SK-N-SH treated with all-trans-retinoic acid at 6 μM for 48 hours (cell line): ENCODE data around the gene CLIC5.

Experiments used
- GLIS3 ChIP-seq: fragments of 250-450 bp; sonication (Bioruptor Pico); IDR thresholded peaks from 2 replicates; pipeline ENCODE4 v1.5.0; 2020; ENCODE audit warnings: mild to moderate bottlenecking, moderate library complexity
- PATZ1 ChIP-seq: fragments of 250-450 bp; sonication (Bioruptor Pico); IDR thresholded peaks from 2 replicates; pipeline ENCODE4 v1.8.0; 2020; ENCODE audit warnings: mild to moderate bottlenecking, moderate library complexity, borderline replicate concordance
- RARB ChIP-seq: fragments of 250-450 bp; sonication (Bioruptor Pico); IDR thresholded peaks from 2 replicates; pipeline ENCODE4 v1.8.0; 2021; ENCODE audit warnings: mild to moderate bottlenecking, moderate library complexity
- SNAI2 ChIP-seq: fragments of 250-450 bp; sonication (Bioruptor Pico); IDR thresholded peaks from 2 replicates; pipeline ENCODE4 v1.5.0; 2020; ENCODE audit warnings: mild to moderate bottlenecking, moderate library complexity
- TOX ChIP-seq: fragments of 250-450 bp; sonication (Bioruptor Pico); IDR thresholded peaks from 2 replicates; pipeline ENCODE4 v1.8.0; 2021; ENCODE audit warnings: mild to moderate bottlenecking, moderate library complexity, borderline replicate concordance
- ZC3H10 ChIP-seq: fragments of 250-450 bp; sonication (Bioruptor Pico); IDR thresholded peaks from 2 replicates; pipeline ENCODE4 v1.5.1; 2021; ENCODE audit warnings: mild to moderate bottlenecking, moderate library complexity
- ZFP3 ChIP-seq: fragments of 250-450 bp; sonication (Bioruptor Pico); IDR thresholded peaks from 2 replicates; pipeline ENCODE4 v1.5.0; 2020; ENCODE audit warnings: mild to moderate bottlenecking, moderate library complexity
- ZFP30 ChIP-seq: fragments of 450-650 bp; formaldehyde crosslinking; IDR thresholded peaks from 2 replicates; pipeline ENCODE4 v1.5.0; 2022; ENCODE audit warnings: mild to moderate bottlenecking, moderate library complexity
- ZNF70 ChIP-seq: fragments of 450-650 bp; formaldehyde crosslinking; IDR thresholded peaks from 2 replicates; pipeline ENCODE4 v1.5.0; 2020; ENCODE audit warnings: mild to moderate bottlenecking, moderate library complexity
- ZNF8 ChIP-seq: fragments of 450-650 bp; formaldehyde crosslinking; IDR thresholded peaks from 2 replicates; pipeline ENCODE4 v1.5.0; 2020; ENCODE audit warnings: mild to moderate bottlenecking, moderate library complexity
- TF ChIP-seq, protein P1 (sequence below): fragments of 250-450 bp; sonication (Bioruptor Pico); IDR thresholded peaks from 2 replicates; pipeline ENCODE4 v1.5.1; 2020; ENCODE audit warnings: low read depth, mild to moderate bottlenecking, moderate library complexity

DNA sequence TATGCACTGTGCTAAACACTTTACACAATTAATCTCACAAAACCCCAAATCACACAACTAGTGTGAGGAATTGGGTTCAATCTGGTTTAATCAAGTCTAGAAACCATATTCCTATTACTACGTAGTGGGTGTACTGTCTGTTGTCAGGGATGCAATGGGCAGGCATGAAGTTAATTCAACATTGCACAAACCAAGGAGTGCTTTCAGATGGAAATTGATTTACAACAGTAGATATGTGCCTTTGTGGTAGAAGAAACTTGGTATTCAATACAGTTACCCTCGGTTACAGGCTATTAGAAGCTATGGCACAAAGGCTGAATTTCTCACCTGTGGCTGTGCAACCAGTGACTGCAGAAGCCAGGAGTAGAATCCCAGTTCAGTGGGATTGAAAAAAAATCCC lies 157.8 kb downstream of the CLIC5 start:
- TF ChIP-seq ZFP3 (CRISPR knock-in tag) (no peak), SNAI2 (CRISPR knock-in tag) (no peak), TOX (no peak), ZC3H10 (CRISPR knock-in tag) (no peak), GLIS3 (CRISPR knock-in tag) (no peak), PATZ1 (CRISPR knock-in tag) (no peak), ZFP30 (CRISPR knock-in tag) (no peak), ZNF70 (no peak), ZNF8 (CRISPR knock-in tag) (no peak), RARB (no peak)
- TF ChIP-seq, protein P1, sequence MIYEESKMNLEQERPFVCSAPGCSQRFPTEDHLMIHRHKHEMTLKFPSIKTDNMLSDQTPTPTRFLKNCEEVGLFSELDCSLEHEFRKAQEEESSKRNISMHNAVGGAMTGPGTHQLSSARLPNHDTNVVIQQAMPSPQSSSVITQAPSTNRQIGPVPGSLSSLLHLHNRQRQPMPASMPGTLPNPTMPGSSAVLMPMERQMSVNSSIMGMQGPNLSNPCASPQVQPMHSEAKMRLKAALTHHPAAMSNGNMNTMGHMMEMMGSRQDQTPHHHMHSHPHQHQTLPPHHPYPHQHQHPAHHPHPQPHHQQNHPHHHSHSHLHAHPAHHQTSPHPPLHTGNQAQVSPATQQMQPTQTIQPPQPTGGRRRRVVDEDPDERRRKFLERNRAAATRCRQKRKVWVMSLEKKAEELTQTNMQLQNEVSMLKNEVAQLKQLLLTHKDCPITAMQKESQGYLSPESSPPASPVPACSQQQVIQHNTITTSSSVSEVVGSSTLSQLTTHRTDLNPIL, result no peak
